C1 segment of cervical spinal cord (tissue), 14 donors: Measurements from ENCODE around the gene SPINK5.
A peak's percentile ranks its signal among the peaks of the same experiment; 100 is the strongest.

Experiments
- DNase-seq, 14 donors: peaks; one replicate each; lab custom pipeline; 2025; lab: John Stamatoyannopoulos, UW

The SPINK5 gene

GRCh38 chr5:148176480-148176879 is 112.7 kb downstream of the SPINK5 start:
- no peak for DNase-seq

GRCh38 chr5:148177207-148177606 is 113.4 kb downstream of the SPINK5 start:
- DNase-seq: no peak

- peak in 1 of 14 donors; percentile 7 for DNase-seq
Measured at GRCh38 chr5:148179234-148179824, 115.5 kb downstream of the SPINK5 start.

GRCh38 chr5:148186248-148187003 is 122.6 kb downstream of the SPINK5 start:
- DNase-seq: no peak
